ENCODE measurements around the gene CNR2.
"Not testable (repeated sequence)": the region's sequence is repeated elsewhere in the genome, so short reads cannot be mapped to it uniquely, and the experiment has no call there.

CNR2 gene

DNA sequence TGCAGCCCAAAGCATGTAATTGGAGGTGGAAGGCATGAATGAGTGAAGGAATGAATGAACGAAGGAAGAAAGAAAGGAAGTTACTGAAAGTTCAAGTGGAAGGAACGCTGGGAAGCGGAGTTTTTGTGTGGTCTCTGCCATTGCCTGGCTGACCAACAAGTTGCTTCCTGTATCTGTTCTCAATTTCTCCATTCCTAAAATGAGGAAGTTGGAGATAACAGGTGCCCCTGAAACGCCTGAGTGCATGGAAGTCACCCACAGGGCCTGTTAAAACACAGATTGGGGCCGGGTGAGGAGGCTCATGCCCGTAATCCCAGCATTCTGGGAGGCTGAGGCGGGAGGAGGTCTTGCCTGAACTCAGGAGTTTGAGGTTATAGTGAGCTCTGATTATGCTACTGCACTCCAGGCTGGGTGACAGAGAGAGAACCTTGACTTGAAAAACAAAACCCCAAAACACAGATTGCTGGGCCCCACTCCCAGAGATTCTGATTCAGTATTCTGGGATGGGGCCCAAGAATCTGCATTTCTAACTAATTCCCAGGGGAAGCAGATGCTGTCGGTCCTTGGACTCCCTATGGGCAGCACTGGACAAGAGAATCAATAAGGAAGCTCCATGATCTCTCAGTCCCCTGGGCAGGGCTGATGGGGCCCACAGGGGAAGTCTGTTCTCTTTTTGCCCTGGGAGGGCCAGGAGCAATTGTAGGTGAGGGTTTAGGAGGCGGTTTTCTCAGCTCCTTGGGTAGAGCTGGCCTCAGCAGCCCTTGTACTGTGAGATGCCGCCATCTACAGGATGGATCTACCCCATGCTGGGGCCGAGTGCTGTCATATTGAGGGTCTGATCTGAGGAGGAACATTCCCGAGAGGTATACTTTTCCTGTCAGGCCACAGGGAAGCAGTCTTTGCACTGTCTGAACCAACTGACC lies 3.3 kb upstream of the CNR2 start:
- peak; percentile 73 for DNase-seq

DNA sequence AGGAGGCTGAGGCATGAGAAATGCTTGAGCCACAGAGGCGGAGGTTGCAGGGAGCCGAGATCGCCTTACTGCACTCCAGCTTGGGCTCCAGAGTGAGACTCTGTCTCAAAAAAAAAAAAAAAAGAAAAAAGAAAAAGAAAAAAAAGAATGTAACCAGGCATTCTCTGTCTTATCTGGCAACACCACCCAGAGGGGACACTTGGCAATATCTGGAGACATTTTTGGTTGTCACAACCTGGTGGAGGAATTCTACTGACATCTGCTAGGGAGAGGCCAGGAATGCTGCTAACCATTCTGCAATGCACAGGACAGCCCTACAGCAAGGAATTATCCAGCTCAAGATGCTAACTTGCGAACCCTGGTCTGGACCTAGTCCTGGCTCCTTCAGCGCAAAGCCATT lies 2.3 kb upstream of the CNR2 start:
- no peak for DNase-seq

DNA sequence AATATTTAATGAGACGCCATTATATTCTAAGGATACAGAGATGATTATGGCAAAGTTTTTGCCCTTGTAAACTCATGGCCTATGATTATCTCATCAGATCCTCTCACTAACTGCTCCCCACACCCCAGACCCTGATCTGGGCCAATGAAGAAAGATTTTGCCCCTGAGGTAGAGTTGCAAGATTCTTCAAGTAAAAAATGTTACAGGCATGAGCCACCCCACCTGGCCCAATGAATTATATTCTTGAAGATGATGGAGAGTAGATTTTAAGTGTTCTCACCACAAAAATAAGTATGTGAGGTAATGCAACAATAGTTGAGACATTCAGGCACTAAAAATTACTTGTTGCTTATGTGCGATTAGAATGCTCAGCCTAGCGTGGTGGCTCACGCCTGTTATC lies 1.8 kb upstream of the CNR2 start:
- DNase-seq, result no peak

DNA sequence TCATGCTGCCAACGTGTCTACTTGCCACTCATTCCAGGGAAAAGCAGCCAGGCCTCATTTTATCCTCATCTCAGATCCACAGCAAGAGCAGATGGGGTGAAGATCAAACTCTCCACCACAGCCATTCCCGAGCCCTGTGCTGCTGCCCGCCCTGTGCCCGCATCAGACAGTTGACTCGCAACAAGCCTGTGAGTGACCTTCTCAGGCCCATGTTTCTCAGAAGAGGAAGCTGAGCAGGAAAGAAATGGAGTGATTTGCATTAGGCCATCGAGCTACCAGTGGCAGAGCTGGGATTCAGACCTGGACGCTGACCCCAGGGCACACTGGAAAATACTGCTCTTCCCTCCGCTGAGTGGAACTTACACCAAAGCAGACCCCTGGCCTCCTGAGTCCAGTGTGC lies 1.2 kb downstream of the CNR2 start:
- DNase-seq, result no peak

DNA sequence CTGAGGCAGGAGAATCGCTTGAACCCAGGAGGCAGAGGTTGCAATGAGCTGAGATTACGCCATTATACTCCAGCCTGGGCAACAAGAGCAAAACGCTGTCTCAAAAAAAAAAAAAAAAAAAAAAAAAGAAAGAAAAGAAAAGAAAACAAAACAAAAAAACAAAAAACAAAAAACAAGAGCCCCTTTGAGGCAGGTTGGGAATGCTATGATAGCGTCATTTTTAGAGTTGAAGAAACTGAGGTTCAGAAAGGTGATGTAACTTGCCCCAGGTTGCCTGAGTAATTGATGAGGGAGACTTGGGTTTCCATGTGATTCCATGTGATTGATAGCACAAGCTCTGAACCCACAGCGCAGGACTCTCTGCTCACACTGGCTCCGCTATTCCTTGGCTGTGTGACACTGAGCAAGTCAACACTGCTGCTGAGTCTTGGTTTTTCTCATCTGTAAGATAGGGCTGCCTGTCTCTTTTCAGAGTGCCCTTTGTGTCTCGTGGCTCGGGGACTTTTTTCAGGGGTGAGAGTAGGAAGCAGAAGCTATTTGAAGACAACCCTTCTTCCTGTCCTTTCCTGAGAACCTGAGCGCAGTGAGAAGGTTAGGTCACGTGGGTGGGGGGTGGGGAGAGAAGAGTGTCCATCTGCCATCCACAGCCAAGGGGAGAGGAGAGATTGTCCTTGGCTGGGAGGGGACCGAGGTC lies 2.5 kb downstream of the CNR2 start:
- DNase-seq, result peak; percentile 11

DNA sequence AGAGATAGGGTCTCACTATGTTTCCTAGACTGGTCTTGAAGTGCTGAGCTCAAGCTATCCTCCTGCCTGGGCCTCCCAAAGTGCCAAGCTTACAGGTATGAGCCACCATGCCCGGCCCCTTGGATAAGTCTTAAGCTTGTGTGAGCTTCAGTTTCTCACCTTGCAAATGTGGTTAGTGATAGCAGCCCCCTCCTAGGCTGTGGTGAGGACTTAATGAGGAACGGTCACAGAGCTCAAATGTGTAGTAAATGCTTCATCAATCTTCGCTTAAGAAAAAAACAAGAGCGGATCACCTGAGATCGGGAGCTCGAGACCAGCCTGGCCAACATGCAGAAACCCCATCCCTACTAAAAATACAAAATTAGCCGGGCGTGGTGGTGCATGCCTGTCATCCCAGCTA lies 3.0 kb downstream of the CNR2 start:
- DNase-seq, result no peak

DNA sequence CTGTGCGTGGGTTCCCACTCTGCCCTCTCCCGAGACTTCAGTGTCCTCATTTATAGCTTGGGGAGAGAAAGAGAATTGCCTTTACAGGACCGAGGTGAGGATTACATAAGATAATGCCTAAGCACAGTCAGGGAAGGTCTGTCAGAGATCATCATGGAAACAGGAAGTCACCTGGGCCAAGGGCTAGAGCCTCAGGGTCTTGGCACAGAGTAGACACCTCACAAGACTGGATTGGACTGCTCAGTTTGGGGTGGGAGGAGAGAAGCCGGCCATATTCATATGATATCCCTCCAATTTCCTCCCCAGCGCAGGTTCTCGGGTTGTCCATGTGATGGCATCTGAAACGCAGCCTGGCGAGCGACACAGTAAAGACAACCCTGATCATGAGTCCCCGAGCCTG lies 3.8 kb downstream of the CNR2 start:
- no peak for DNase-seq

DNA sequence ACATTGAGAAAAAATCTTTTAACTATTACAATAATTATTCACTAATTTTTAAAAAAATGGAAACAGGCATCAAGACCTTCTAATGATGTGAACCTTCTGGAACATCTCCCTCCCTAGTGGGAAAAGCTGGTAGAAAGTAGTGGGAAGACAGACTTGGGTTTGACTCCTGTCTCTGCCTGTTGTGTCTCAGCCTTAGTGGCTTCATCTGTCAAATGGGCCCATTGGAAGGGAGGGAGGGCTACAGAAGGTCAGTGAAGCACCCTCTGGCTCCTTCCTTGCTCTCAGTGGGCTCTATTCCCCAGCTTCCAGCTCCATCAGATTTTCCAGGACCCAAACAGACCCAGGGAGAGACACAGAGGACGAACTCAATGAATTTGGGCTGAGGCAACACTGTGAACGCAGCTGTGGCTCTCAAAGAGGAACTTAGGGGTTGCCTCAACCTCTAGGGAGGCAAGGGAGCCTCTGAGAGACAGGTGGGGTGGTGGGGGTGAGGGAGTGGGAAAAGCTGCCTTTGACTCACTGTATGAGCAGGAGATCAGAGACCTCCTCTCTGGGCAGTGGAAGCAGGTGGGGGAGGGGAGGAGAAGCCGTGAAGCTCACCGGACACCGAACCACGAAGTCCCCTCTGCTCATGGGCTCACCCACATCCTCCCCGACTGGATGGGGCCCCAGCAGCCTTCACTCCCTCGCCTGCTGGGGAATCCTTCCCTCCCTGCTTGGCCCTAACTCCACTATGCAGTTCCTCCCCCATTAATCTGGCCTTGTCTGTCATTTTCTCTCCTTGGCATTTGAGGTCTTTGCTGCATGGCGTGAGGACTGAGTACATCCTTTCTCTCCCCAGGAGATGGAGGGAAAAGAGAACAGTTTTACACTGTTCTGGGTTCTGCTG lies 4.5 kb downstream of the CNR2 start:
- DNase-seq, result peak; percentile 28

DNA sequence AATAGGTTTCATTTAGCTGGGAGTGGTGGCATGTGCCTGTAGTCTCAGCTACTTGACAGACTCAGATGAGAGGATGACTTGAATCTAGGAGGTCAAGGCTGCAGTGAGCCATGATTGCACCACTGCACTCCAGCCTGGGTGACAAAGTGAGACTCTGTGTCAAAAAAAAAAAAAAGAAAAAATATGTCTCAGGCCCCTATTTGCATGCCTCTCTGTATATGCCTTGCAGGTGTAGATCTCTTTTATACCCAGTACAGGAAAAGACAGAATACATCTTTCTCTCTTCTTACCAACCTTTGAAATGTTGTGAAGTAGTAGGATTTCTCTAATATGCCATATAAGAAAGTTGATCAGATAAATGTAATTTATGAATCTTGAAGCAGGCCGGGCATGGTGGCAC lies 6.4 kb downstream of the CNR2 start:
- no peak for DNase-seq

DNA sequence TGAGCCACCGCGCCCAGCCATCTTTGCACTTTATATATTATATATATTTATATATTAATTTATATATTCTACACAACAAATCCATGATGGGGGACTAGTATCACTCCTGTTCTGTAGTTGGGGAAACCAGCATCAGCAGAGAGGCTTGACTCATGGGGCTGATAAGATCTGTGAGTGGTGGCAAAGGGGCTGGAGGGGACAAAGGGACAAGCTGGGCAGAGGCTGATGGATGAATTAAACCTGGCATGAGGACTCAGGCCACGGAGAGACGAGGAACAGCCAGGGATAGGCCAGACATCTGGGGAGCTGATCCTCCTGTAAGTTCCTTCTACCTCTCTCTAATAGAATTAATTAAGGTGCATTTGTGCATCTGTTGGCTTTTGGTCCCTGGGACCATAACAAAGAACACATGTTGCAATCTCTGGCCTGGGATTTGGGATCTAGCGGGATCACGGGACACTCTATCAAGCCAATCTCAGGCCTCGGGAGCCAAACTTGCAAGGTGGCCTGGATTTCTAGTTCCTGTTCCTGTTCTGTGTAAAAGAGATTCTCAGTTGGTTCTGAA lies 7.6 kb downstream of the CNR2 start:
- DNase-seq, result no peak

DNA sequence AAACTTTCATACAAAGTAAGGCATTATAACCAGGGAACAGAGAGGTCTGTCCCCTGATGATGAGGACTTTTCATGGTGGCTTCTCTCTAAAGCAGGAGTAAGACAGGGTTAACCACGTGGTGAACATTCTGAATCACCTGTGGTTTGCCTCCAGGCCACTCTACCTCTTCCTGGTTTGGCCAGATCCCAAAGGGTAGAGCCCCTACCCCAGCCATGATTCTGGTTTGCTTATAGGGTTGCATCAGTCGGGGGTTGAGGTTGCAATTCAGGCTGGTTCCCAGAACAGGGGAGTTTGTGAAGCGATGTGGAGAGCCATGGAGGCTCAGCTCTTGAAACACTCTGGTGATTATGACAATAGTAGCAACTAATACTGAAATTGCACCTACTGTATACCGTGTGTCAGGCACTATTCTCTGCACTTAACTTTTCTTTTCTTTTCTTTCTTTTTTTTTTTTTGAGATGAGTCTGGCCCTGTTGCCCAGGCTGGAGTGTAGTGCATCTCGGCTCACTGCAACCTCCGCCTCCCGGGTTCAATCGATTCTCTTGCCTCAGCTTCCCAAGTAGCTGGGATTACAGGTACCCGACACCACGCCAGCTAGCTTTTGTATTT lies 8.3 kb downstream of the CNR2 start:
- DNase-seq, result peak; percentile 87

DNA sequence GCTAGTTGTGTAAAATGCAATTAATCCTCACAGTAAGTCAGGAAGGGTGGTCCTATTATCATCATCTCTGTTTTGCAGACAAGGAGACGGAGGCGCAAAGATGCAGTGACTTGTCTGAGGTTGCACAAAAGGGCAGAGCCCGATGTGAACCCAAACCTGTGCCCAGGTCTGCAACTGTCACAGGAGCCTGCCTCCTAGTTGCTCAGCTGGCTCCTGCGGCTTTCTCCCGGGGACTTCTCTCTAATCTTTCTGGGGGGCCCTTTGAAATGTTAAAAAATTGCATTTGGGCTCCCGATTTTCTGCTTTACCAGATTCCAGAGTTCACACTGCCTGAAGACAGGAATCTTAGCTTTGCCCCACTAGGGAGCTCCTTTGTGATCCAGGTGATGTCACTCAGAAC lies 9.4 kb downstream of the CNR2 start:
- no peak for DNase-seq

DNA sequence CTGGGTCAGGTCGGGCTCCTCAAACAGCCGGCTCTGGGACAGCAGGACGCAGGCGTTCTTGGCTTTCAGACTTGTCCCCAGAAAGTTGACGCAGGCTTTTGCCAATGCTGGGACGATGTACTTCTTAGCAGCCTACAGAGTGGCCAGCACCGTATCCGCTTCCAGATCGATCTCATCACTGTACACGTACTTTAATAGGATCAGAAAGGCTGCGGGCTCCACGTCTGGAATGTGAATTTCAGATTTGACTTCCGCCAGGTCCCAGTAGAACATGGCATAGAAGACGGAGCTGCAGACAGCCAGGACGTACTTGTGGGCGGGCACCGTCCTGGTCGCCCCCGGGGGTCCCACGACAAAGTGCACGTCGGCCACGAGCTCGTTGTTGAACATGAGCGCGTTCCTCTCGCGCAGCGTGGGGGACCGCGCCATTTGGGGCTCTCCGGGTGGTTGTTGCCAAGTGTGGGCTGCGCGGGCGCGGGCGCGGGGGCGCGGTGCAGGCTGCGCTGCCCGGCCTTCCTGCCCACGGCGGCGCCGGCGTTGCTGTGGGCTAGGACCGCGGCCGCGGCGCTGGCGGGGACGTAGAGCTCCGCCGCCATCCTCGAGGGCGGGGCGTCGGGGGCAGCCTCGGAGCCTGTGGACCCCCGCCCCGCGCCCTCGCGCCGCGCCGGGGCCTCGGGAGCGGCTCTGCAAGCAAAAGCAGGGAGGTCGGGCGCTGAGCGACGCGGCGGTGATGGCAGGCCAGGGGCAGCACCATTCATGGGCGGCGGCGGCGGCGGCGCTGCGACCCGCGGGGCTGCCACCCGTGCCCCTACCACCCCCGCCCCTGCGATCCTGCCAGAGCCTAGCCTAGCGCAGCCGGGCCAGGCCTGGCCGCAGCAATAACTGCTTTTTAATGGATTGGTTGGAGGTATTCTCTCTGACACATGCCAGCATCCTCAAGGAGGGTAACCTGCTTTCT lies 10.6 kb downstream of the CNR2 start:
- DNase-seq, result no peak

DNA sequence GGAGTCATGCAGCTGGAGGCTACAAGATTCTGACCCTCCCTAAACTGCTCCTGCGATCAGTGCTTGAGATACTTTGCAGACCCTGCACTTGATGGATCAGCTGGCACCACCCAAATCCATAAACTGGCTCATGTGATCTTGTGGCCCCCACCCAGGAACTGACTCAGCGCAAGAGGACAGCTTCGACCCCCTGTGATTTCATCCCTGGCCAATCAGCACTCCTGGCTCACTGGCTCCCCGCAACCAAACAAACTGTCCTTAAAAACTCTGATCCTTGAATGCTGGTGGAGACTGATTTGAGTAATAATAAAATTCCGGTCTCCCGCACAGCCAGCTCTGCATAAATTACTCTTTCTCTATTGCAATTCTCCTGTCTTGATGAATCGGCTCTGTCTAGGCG lies 13.1 kb downstream of the CNR2 start:
- not testable (repeated sequence) for DNase-seq

DNA sequence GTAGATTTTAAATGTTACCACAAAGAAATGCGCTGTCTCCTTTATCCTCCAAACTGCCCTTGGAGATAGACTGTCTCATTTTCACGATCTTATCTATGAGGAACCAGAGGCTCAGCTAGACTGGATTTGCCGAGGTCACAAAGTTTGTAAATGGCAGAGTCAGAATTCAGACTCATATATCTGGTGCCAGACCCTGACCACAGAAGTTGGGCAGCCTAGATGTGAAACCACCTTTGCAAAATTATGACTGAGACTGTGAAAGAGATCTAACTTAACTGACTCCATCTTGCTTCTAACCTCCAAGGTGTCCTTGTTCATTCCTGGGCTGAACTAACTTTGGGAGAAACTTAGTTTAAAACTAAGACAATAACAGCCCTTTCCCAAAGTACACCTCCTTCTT lies 14.1 kb downstream of the CNR2 start:
- DNase-seq, result peak; percentile 75

DNA sequence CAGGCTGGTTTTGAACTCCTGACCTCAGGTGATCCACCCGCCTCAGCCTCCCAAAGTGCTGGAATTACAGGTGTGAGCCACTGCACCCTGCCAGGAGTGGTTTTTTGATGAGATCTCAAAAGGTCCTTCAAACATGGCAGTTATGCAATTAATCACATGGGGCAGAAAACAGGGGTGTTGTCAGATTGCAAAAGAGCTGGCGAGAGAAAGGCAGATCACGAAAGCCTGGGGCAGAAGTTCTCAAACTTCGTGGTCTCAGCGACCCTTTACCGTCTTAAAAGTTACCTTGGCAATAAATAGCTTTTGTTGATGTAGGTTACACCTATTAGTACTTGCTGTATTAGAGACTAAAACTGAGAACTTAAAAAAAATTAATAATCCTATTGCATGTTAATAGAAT lies 16.1 kb downstream of the CNR2 start:
- DNase-seq, result no peak

DNA sequence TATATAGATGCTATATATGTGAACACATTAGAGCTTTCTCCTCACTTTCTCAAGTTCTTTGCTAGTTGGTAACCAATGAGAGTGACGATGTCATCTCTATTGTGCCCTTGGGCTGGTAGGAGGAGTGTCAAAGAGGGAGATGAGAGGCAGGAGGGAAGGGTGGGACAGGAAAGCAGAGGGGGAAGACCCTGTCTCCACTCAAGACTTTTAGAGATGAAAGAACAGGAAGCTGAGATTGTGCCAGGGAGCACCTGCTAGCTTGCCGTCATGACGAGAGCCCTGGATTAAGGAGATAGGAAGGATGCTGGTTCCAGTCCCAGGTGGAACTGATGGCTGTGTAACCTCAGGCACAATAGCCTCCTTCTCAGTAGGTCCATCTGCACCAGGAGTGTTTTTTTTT lies 16.7 kb downstream of the CNR2 start:
- DNase-seq, result no peak

DNA sequence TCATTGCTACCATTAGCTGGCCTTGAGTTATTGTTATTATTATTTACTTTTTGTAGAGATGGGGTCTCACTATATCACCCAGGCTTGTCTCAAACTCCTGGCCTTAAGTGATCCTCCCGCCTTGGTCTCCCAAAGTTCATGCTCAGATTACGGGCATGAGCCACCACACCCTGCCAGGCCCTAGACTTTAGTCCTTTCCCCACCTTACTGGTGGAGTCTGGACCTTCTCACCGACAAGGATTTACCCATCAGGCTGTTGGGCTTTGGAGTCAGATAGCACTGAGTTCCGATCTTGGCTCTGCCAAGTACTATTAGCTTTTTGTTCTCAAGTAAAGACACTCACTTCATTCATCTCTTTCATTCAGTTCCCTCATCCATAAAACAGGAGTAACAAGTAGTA lies 17.2 kb downstream of the CNR2 start:
- DNase-seq, result no peak

DNA sequence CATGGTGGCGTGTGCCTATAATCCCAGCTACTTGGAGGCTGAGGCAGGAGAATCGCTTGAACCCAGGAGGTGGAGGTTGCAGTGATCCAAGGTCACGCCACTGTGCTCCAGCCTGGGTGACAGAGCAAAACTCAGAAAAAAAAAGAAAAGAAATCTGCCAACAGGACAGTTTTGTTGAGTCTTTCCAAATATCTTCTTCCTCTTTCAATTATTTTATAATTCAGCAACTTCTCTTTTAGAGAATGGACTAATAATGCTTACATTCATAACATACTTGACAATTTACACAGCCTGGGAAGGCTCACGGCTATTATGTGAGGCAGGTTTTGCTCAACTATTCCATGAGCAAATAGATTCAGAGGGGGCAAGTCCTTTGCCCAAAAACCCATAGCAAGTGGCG lies 18.1 kb downstream of the CNR2 start:
- no peak for DNase-seq

DNA sequence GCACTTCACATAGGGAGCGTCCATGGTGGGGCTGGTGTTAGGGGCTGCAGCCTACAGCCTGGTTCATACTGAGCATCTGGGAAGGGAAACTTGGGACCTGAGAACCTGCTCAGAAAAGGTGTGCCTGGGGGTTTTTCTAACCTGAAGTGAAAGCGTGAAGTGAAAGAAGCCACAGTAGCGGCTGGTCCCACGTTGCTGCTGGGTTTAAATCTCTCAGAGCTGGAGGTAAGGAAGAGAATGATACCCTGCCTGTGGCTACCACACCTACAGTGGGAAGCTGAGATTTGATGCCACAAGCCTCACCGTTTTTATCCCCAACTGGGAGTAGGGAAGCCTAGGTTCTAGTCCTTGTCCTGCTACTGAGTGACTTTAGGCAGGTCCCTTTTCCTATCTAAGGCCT lies 24.1 kb downstream of the CNR2 start:
- no peak for DNase-seq

DNA sequence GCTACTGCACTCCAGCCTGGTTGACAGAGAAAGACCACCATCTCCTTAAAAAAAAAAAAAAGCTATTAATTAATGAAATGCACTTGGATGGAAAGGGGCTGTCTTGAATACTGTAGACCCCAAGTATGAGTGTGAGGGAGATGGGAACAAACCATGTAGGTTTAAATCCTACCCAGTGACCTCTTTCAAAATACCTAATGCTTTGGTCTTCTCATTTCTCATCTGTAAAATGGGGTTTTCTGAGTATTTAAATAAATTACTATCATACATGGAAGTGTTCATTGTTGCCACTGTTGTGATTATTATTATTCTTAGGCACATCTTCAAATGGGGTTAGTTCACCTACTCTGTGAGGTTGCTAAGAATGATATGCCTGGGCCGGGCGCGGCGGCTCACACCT lies 27.9 kb downstream of the CNR2 start:
- no peak for DNase-seq

All from activated CD4-positive, alpha-beta T cell treated with anti-CD3 and anti-CD28 coated beads, Interleukin-2, Interleukin-6, amounts not matched to agents 100 ng/mL and 50 ng/mL, durations not matched to agents 16 hours and 8 hours (primary cell).